ENCODE data around the gene SLC35E3.

- TF ChIP-seq CTCF (conservative IDR thresholded peaks at IDR 0.05): no peak
- TF ChIP-seq ZFX (IDR thresholded peaks at IDR 0.05): no peak
Measured at GRCh38 chr12:68761901-68762630, 16.1 kb downstream of the SLC35E3 start.
